ENCODE measurements around the gene LCE5A. TPM values are rescaled to one million over a fixed set of nuclear protein-coding genes. Genes with fewer than 3 reads are reported as not detected.
A peak's percentile ranks its signal among the peaks of the same experiment; 100 is the strongest.

LCE5A gene
- total and polyA plus RNA-seq, 2 donors from 2014 or later: not detected

GRCh38 chr1:152520561-152521090 is 10.0 kb downstream of the LCE5A start:
- no peaks in the 10 kb centered on the region for H3K36me3 ChIP-seq (ENCODE audit: control insufficient read depth in 2 of 3, insufficient read depth in 3 of 3, low read length in 3 of 3)
- TF ChIP-seq CTCF (IDR thresholded peaks at IDR 0.05; ENCODE audit: borderline replicate concordance, extremely low read depth, insufficient read depth): no peak
- H3K4me3 ChIP-seq (ENCODE audit: low read length in 3 of 3): no peak overlapping the region
- no peak for DNase-seq
- H3K27me3 ChIP-seq (ENCODE audit: control insufficient read depth, insufficient read depth, low read length): peaks cover 4% of the 10 kb centered on the region
- no peak overlapping the region for H3K9ac ChIP-seq (ENCODE audit: low read length in 3 of 3)
- peaks cover 0 to 5% (median 0%) of the 10 kb centered on the region in 3 donors for H3K9me3 ChIP-seq (ENCODE audit: control insufficient read depth in 2 of 3, insufficient read depth in 1 of 3, low read length in 3 of 3)
- FAIRE-seq: no peak
- H3K27ac ChIP-seq (ENCODE audit: low read depth in 2 of 2, low read length in 2 of 2): no peak overlapping the region
- no peaks in the 10 kb centered on the region for H3K4me1 ChIP-seq (ENCODE audit: control insufficient read depth in 2 of 3, insufficient read depth in 2 of 3, low read depth in 1 of 3, low read length in 3 of 3)
- intact Hi-C loops (cut with DNase I): no loop called here

DNA sequence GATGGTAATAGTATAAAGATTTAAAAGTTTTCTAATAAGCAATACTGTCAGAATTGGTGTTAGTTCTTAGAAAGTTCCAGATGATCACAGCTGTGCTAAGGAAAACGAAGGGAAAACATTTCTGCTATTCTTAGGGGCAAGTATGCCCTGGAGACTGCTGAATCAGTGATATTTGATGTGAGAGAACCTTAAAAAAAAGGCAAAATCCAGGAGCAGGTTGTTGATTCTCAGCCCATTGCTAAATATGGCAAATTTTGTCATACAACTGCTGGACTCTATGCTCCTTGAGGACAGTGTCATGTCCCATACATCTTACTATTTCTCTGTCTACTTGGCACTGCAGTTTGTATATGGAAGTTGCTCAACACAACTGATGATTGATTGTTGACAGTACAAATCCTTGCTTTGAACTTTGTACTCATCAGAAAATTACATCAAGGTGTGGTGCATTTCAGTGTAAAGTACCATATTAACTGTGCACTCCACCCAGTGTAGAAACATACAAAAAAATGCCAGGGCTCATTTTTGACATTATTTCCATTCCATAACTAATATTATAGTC is 14.6 kb downstream of the LCE5A start:
- FAIRE-seq (no peak), DNase-seq (no peak)
- H3K27me3 ChIP-seq (ENCODE audit: control insufficient read depth, insufficient read depth, low read length): no peaks in the 10 kb centered on the region
- no peak overlapping the region for H3K27ac ChIP-seq (ENCODE audit: low read depth in 2 of 2, low read length in 2 of 2)
- H3K4me1 ChIP-seq (ENCODE audit: control insufficient read depth in 2 of 3, insufficient read depth in 2 of 3, low read depth in 1 of 3, low read length in 3 of 3): no peaks in the 10 kb centered on the region
- H3K9me3 ChIP-seq (ENCODE audit: control insufficient read depth in 2 of 3, insufficient read depth in 1 of 3, low read length in 3 of 3): peaks cover 0 to 5% (median 0%) of the 10 kb centered on the region in 3 donors
- TF ChIP-seq CTCF (IDR thresholded peaks at IDR 0.05; ENCODE audit: borderline replicate concordance, extremely low read depth, insufficient read depth): no peak
- H3K9ac ChIP-seq (ENCODE audit: low read length in 3 of 3): no peak overlapping the region
- no peaks in the 10 kb centered on the region for H3K36me3 ChIP-seq (ENCODE audit: control insufficient read depth in 2 of 3, insufficient read depth in 3 of 3, low read length in 3 of 3)
- intact Hi-C loops (cut with DNase I): no loop called here
- no peak overlapping the region for H3K4me3 ChIP-seq (ENCODE audit: low read length in 3 of 3)

- Histone ChIP-seq H3K27ac (ENCODE audit: low read depth in 2 of 2, low read length in 2 of 2) (no peak overlapping the region), H3K4me3 (ENCODE audit: low read length in 3 of 3) (no peak overlapping the region), H3K27me3 (ENCODE audit: control insufficient read depth, insufficient read depth, low read length) (no peaks in the 10 kb centered on the region), H3K36me3 (ENCODE audit: control insufficient read depth in 2 of 3, insufficient read depth in 3 of 3, low read length in 3 of 3) (no peaks in the 10 kb centered on the region), H3K9ac (ENCODE audit: low read length in 3 of 3) (no peak overlapping the region), H3K9me3 (ENCODE audit: control insufficient read depth in 2 of 3, insufficient read depth in 1 of 3, low read length in 3 of 3) (no peaks in the 10 kb centered on the region), H3K4me1 (ENCODE audit: control insufficient read depth in 2 of 3, insufficient read depth in 2 of 3, low read depth in 1 of 3, low read length in 3 of 3) (no peaks in the 10 kb centered on the region)
- intact Hi-C loops (cut with DNase I): no loop called here
- TF ChIP-seq CTCF (IDR thresholded peaks at IDR 0.05; ENCODE audit: borderline replicate concordance, extremely low read depth, insufficient read depth): peak; percentile 45
- peak in 3 of 5 donors; percentile 34 to 60 (median 46) for DNase-seq
- no peak for FAIRE-seq
These were observed 22.8 kb downstream of the LCE5A start for GRCh38 chr1:152533327-152533938.
